GM13976 (cell line): ENCODE results near the gene HIVEP3.
A peak's percentile ranks its signal among the peaks of the same experiment; 100 is the strongest.

Experiments used
- DNase-seq: peaks from one replicate; pipeline ENCODE4 v3.0.0; 2012; ENCODE audit warnings: low spot score
- in situ Hi-C: fragments of 300-500 bp; cut with MboI; formaldehyde crosslinking; loops from one replicate; pipeline ENCODE4 v1.12.0; 2022; ENCODE audit warnings: low sequenced_read_pairs, mixed read lengths, inconsistent platforms; ENCODE audit not compliant: unreplicated experiment
- TF ChIP-seq, protein P1 (sequence below): IDR thresholded peaks from 2 replicates; pipeline ENCODE4 v1.5.1; 2012; ENCODE audit warnings: borderline replicate concordance, mild to moderate bottlenecking; ENCODE audit not compliant: insufficient read depth; ENCODE audit errors: extremely low read depth, missing control alignments, control extremely low read depth

HIVEP3 gene

GRCh38 chr1:41574842-41575241, 343.9 kb downstream of the HIVEP3 start:
- in situ Hi-C loops = loop anchor here (25.0 kb wide), 1 partner anchor 562 kb away; no protein-coding TSS in a partner anchor
- TF ChIP-seq, protein P1, sequence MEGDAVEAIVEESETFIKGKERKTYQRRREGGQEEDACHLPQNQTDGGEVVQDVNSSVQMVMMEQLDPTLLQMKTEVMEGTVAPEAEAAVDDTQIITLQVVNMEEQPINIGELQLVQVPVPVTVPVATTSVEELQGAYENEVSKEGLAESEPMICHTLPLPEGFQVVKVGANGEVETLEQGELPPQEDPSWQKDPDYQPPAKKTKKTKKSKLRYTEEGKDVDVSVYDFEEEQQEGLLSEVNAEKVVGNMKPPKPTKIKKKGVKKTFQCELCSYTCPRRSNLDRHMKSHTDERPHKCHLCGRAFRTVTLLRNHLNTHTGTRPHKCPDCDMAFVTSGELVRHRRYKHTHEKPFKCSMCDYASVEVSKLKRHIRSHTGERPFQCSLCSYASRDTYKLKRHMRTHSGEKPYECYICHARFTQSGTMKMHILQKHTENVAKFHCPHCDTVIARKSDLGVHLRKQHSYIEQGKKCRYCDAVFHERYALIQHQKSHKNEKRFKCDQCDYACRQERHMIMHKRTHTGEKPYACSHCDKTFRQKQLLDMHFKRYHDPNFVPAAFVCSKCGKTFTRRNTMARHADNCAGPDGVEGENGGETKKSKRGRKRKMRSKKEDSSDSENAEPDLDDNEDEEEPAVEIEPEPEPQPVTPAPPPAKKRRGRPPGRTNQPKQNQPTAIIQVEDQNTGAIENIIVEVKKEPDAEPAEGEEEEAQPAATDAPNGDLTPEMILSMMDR = no peak
- no peak for DNase-seq

DNA sequence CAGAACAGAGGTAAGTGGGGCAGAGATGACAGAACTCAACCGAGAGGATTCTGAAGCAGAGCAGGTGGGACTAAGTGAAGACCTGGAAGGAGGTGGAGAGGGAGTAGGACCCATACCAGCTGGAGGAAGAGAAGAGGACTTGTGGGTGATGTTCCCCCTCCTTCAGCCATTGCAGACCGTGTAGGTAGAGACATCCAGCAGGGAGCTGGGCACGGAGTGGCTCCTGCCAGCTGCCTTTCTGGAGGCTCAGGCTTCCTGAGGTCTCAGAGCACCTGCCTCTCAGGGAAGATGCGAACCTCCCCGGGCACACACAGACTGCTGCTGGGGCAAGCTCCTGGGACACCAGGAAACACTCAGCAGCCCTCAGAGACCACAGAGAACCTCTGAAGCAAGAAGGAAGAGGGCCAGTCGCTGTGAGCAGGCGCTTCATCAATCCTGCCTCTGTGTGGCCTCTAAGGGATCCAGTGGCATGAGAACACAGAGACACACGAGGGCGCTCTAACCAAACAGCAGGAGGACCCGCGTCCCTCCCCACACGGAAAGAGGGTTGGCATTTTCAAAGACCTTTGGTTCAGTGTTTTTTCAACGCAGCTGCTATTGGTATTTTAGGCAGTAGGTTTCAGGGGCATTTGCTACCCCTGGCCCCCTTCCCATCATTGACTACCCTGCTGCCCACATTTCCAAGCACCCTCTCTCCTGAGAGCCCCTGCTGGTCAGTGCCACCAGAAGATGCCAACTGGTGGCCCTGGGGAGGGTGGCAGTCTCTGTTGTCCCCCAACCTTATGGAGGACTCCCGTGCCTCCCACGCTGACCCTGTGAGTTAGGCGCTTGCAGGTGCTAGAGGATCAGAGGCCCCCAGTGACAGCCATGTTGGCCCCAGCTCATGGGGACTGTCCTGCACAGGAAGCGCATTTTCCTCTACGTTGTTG, 344.7 kb downstream of the HIVEP3 start:
- peak; percentile 88 for DNase-seq
- TF ChIP-seq, protein P1 = peak; percentile 80
- in situ Hi-C loops = loop anchor here (25.0 kb wide), 1 partner anchor 563 kb away; no protein-coding TSS in a partner anchor

GRCh38 chr1:41573194-41573593, 345.5 kb downstream of the HIVEP3 start:
- no peak for DNase-seq
- in situ Hi-C loops = loop anchor here (25.0 kb wide), 1 partner anchor 564 kb away; no protein-coding TSS in a partner anchor
- TF ChIP-seq, protein P1 = no peak

- in situ Hi-C loops = loop anchor here (25.0 kb wide), 1 partner anchor 565 kb away; no protein-coding TSS in a partner anchor
- TF ChIP-seq, protein P1 = no peak
- DNase-seq = no peak
Observed at GRCh38 chr1:41572224-41572623, 346.5 kb downstream of the HIVEP3 start.

DNA sequence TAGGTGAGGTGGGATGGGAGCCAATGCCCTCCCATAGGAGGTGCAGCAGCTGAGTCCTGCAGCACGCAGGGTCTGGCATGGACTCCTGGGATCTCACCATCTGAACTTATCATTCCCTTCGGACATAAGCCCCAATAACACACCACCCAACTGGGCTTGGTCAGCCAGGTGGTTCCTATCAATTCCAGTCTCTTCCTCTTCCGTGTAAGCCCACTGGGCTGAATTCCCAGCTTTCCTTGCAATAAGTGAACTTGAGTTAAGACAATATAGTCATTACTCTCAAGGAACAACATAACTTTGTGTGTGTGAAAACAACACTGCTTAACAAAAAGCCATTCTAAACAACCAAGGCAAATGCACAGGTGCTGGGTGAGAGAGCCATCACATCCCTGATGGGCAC, 347.7 kb downstream of the HIVEP3 start:
- no peak for DNase-seq
- in situ Hi-C loops = loop anchor here (25.0 kb wide), 1 partner anchor 566 kb away; no protein-coding TSS in a partner anchor
- TF ChIP-seq, protein P1 = no peak

- in situ Hi-C loops = loop anchor here (25.0 kb wide), 1 partner anchor 569 kb away; no protein-coding TSS in a partner anchor
- TF ChIP-seq, protein P1 = no peak
- DNase-seq = no peak
Observed at GRCh38 chr1:41568204-41568603, 350.5 kb downstream of the HIVEP3 start.
